ENCODE results near the gene NHLRC4.

The NHLRC4 gene

GRCh38 chr16:567373-568256, 810 bp downstream of the NHLRC4 start:
- no peak for DNase-seq (ENCODE audit: low read depth)

- no peak for DNase-seq (ENCODE audit: low read depth)
Observed at GRCh38 chr16:568401-569258, 1.8 kb downstream of the NHLRC4 start.

- DNase-seq (ENCODE audit: low read depth): peak; percentile 66
Observed at GRCh38 chr16:569445-570254, 2.8 kb downstream of the NHLRC4 start, which contains the start of gene PIGQ. TSS of gene PIGQ (plus strand) at chr16:569968. CDS start at chr16:574075, 4,107 bp downstream.

- DNase-seq (ENCODE audit: low read depth): no peak
Observed at GRCh38 chr16:572865-573650, 6.3 kb downstream of the NHLRC4 start.

GRCh38 chr16:574021-574760, 7.4 kb downstream of the NHLRC4 start:
- no peak for DNase-seq (ENCODE audit: low read depth)

- no peak for DNase-seq (ENCODE audit: low read depth)
Observed at GRCh38 chr16:575354-576196, 8.8 kb downstream of the NHLRC4 start.

GRCh38 chr16:576197-576822, 9.5 kb downstream of the NHLRC4 start:
- no peak for DNase-seq (ENCODE audit: low read depth)

- DNase-seq (ENCODE audit: low read depth): no peak
Observed at GRCh38 chr16:576823-577201, 10.0 kb downstream of the NHLRC4 start.

GRCh38 chr16:577796-578195, 11.0 kb downstream of the NHLRC4 start:
- no peak for DNase-seq (ENCODE audit: low read depth)

GRCh38 chr16:578232-578869, 11.5 kb downstream of the NHLRC4 start:
- no peak for DNase-seq (ENCODE audit: low read depth)

- DNase-seq (ENCODE audit: low read depth): peak; percentile 49
Observed at GRCh38 chr16:578870-579405, 12.1 kb downstream of the NHLRC4 start.

GRCh38 chr16:580141-580945, 13.5 kb downstream of the NHLRC4 start:
- DNase-seq (ENCODE audit: low read depth): no peak

GRCh38 chr16:580946-581498, 14.2 kb downstream of the NHLRC4 start:
- DNase-seq (ENCODE audit: low read depth): no peak

- no peak for DNase-seq (ENCODE audit: low read depth)
Observed at GRCh38 chr16:582218-582613, 15.4 kb downstream of the NHLRC4 start.

GRCh38 chr16:582614-583331, 16.0 kb downstream of the NHLRC4 start:
- no peak for DNase-seq (ENCODE audit: low read depth)

GRCh38 chr16:583470-583814, 16.6 kb downstream of the NHLRC4 start:
- no peak for DNase-seq (ENCODE audit: low read depth)

Measured in activated T-cell treated with anti-CD3 and anti-CD28 coated beads for 24 hours (primary cell).